Neural cell (in vitro differentiated cells): ENCODE results near the gene NUF2. TPM values are rescaled to one million over a fixed set of nuclear protein-coding genes. Genes with fewer than 3 reads are reported as not detected.
"Not testable (repeated sequence)": the region's sequence is repeated elsewhere in the genome, so short reads cannot be mapped to it uniquely, and the experiment has no call there.

Source experiments
- H2AFZ ChIP-seq: fragments of 200-600, 300-800 bp; sonication (generic), shearing (Covaris generic); 2 replicates; pipeline ENCODE4 v1.6.0; 2014; ENCODE audit warnings: low read depth, mild to moderate bottlenecking, antibody characterized with exemption, low read length, moderate library complexity
- H3F3A ChIP-seq: fragments of 200-600 bp; shearing (Covaris generic); 2 replicates; pipeline ENCODE4 v1.6.1; 2016; ENCODE audit warnings: mild to moderate bottlenecking, moderate library complexity, mixed read lengths, antibody characterized with exemption, low read length; ENCODE audit not compliant: insufficient read depth, poor library complexity, severe bottlenecking
- H3K27ac ChIP-seq: fragments of 200-600, 300-800 bp; sonication (generic), shearing (Covaris generic); 2 replicates; pipeline ENCODE4 v1.5.1; 2014; ENCODE audit warnings: mild to moderate bottlenecking, low read length, moderate library complexity
- H3K27me3 ChIP-seq: fragments of 300-800, 200-600 bp; sonication (generic), shearing (Covaris generic); 2 replicates; pipeline ENCODE4 v1.6.0; 2014; ENCODE audit warnings: mild to moderate bottlenecking, low read depth, low read length, moderate library complexity; ENCODE audit not compliant: insufficient read depth
- H3K36me3 ChIP-seq: fragments of 300-800, 200-600 bp; sonication (generic), shearing (Covaris generic); 2 replicates; pipeline ENCODE4 v1.5.1; 2014; ENCODE audit warnings: mild to moderate bottlenecking, antibody characterized with exemption, low read length, moderate library complexity; ENCODE audit not compliant: insufficient read depth
- H3K4me2 ChIP-seq: fragments of 300-800, 200-600 bp; sonication (generic), shearing (Covaris generic); 2 replicates; pipeline ENCODE4 v1.6.0; 2014; ENCODE audit warnings: mild to moderate bottlenecking, low read length
- H3K4me3 ChIP-seq: fragments of 300-800, 200-600 bp; sonication (generic), shearing (Covaris generic); 2 replicates; pipeline ENCODE4 v1.5.1; 2014; ENCODE audit warnings: mild to moderate bottlenecking, low read length, moderate library complexity
- H3K79me2 ChIP-seq: fragments of 200-600 bp; shearing (Covaris generic); replicated peaks from 2 replicates; pipeline ENCODE4 v1.6.0; 2014; ENCODE audit warnings: mild to moderate bottlenecking, low read length, moderate library complexity; ENCODE audit not compliant: insufficient read depth
- H3K9ac ChIP-seq: fragments of 300-800, 200-600 bp; sonication (generic), shearing (Covaris generic); 2 replicates; pipeline ENCODE4 v1.6.1; 2016; ENCODE audit warnings: mild to moderate bottlenecking, low read length, mixed read lengths
- H3K9me2 ChIP-seq: fragments of 200-600 bp; shearing (Covaris generic); 2 replicates; pipeline ENCODE4 v1.6.1; 2016; ENCODE audit warnings: mild to moderate bottlenecking, low read length, mixed read lengths; ENCODE audit not compliant: insufficient read depth
- H3K9me3 ChIP-seq: fragments of 200-600, 300-800 bp; sonication (generic), shearing (Covaris generic); 2 replicates; pipeline ENCODE4 v1.6.1; 2016; ENCODE audit warnings: mild to moderate bottlenecking, mixed run types, low read length, moderate library complexity, mixed read lengths
- H4K20me1 ChIP-seq: fragments of 200-600 bp; shearing (Covaris generic); 2 replicates; pipeline ENCODE4 v1.6.1; 2016; ENCODE audit warnings: mild to moderate bottlenecking, mixed run types; ENCODE audit not compliant: insufficient read depth
- EP300 ChIP-seq: fragments of 450-650 bp; conservative IDR thresholded peaks from 2 replicates; pipeline ENCODE4 v1.6.1; 2014; ENCODE audit warnings: antibody characterized with exemption, mild to moderate bottlenecking, moderate library complexity; ENCODE audit not compliant: poor library complexity, severe bottlenecking
- EZH2 ChIP-seq: fragments of 200-600, 300-800 bp; shearing (Covaris generic), sonication (generic); IDR thresholded peaks from 2 replicates; pipeline ENCODE4 v1.6.1; 2014; ENCODE audit warnings: antibody characterized with exemption, low read length, borderline replicate concordance, mild to moderate bottlenecking; ENCODE audit not compliant: insufficient read depth, poor library complexity, severe bottlenecking
- MXI1 ChIP-seq: fragments of 450-650 bp; conservative IDR thresholded peaks from 2 replicates; pipeline ENCODE4 v1.6.1; 2014; ENCODE audit warnings: antibody characterized with exemption, mild to moderate bottlenecking; ENCODE audit not compliant: poor library complexity, severe bottlenecking
- POLR2AphosphoS5 ChIP-seq: IDR thresholded peaks from 2 replicates; pipeline ENCODE4 v1.6.1; 2012
- RAD21 ChIP-seq: fragments of 450-650 bp; conservative IDR thresholded peaks from 2 replicates; pipeline ENCODE4 v1.6.1; 2014; ENCODE audit warnings: antibody characterized with exemption, mild to moderate bottlenecking, moderate library complexity
- SMC3 ChIP-seq: fragments of 450-650 bp; conservative IDR thresholded peaks from 2 replicates; pipeline ENCODE4 v1.6.1; 2014; ENCODE audit warnings: antibody characterized with exemption, mild to moderate bottlenecking, moderate library complexity; ENCODE audit not compliant: poor library complexity
- TAF1 ChIP-seq: IDR thresholded peaks from 2 replicates; pipeline ENCODE4 v1.6.1; 2012; ENCODE audit warnings: low read depth
- polyA plus RNA-seq: library from polyadenylated mRNA; depleted of rRNA; stranded (reverse); fragments of >200 nt; gene quantifications from 2 replicates; pipeline ENCODE4 v1.2.3, GENCODE V29; 2014
- TF ChIP-seq, protein P1 (sequence below): IDR thresholded peaks from 2 replicates; pipeline ENCODE4 v1.6.1; 2012; ENCODE audit warnings: borderline replicate concordance
- TF ChIP-seq, protein P2 (sequence below): fragments of 450-650 bp; IDR thresholded peaks from 2 replicates; pipeline ENCODE4 v1.5.1; 2014; ENCODE audit warnings: antibody characterized with exemption, mild to moderate bottlenecking, moderate library complexity; ENCODE audit not compliant: poor library complexity, severe bottlenecking

Gene NUF2
- polyA plus RNA-seq, 1 donor from 2014 or later, result 2.8 TPM

DNA sequence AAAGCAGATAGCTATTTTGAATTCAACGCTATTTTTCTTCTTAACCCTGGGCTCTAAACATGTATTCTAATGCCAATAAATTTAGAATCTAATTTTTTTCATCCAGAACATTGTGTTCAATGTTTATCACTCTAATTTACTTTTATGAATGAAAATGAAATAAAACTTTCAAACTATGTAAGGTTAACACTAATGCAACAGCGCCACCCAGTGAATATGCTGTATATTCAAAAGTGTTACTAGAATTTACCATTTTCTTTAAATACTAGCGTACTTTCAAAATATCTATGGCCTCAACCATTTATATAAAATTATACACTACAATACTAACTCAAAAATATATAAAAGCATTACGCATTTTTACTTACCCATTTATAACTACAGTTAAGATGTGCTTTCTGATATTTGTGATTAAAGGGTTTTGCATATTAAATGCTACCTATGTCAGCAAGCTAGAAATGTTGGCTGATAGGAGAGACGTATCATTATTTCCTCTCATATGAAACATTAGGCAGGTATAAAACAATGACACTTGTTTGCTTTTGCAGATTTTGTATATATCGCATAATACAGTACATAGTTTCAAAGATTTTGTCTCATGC, 5.9 kb upstream of the NUF2 start:
- Histone ChIP-seq H2AFZ (no peak overlapping the region), H3F3A (no peaks in the 10 kb centered on the region), H3K4me3 (no peak overlapping the region), H3K27me3 (no peaks in the 10 kb centered on the region), H3K79me2 (peaks cover 2% of the 10 kb centered on the region), H3K36me3 (no peaks in the 10 kb centered on the region), H3K9ac (no peak overlapping the region), H4K20me1 (no peaks in the 10 kb centered on the region), H3K9me2 (no peaks in the 10 kb centered on the region), H3K9me3 (no peaks in the 10 kb centered on the region), H3K27ac (no peak overlapping the region), H3K4me2 (no peak overlapping the region)
- no peak for TF ChIP-seq TAF1
- TF ChIP-seq, protein P1, sequence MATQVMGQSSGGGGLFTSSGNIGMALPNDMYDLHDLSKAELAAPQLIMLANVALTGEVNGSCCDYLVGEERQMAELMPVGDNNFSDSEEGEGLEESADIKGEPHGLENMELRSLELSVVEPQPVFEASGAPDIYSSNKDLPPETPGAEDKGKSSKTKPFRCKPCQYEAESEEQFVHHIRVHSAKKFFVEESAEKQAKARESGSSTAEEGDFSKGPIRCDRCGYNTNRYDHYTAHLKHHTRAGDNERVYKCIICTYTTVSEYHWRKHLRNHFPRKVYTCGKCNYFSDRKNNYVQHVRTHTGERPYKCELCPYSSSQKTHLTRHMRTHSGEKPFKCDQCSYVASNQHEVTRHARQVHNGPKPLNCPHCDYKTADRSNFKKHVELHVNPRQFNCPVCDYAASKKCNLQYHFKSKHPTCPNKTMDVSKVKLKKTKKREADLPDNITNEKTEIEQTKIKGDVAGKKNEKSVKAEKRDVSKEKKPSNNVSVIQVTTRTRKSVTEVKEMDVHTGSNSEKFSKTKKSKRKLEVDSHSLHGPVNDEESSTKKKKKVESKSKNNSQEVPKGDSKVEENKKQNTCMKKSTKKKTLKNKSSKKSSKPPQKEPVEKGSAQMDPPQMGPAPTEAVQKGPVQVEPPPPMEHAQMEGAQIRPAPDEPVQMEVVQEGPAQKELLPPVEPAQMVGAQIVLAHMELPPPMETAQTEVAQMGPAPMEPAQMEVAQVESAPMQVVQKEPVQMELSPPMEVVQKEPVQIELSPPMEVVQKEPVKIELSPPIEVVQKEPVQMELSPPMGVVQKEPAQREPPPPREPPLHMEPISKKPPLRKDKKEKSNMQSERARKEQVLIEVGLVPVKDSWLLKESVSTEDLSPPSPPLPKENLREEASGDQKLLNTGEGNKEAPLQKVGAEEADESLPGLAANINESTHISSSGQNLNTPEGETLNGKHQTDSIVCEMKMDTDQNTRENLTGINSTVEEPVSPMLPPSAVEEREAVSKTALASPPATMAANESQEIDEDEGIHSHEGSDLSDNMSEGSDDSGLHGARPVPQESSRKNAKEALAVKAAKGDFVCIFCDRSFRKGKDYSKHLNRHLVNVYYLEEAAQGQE, result no peak
- TF ChIP-seq, protein P2, sequence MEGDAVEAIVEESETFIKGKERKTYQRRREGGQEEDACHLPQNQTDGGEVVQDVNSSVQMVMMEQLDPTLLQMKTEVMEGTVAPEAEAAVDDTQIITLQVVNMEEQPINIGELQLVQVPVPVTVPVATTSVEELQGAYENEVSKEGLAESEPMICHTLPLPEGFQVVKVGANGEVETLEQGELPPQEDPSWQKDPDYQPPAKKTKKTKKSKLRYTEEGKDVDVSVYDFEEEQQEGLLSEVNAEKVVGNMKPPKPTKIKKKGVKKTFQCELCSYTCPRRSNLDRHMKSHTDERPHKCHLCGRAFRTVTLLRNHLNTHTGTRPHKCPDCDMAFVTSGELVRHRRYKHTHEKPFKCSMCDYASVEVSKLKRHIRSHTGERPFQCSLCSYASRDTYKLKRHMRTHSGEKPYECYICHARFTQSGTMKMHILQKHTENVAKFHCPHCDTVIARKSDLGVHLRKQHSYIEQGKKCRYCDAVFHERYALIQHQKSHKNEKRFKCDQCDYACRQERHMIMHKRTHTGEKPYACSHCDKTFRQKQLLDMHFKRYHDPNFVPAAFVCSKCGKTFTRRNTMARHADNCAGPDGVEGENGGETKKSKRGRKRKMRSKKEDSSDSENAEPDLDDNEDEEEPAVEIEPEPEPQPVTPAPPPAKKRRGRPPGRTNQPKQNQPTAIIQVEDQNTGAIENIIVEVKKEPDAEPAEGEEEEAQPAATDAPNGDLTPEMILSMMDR, result peak; percentile 84
- TF ChIP-seq SMC3, result peak; percentile 89
- no peak for TF ChIP-seq EZH2
- no peak for TF ChIP-seq EP300
- peak; percentile 88 for TF ChIP-seq RAD21
- TF ChIP-seq POLR2AphosphoS5, result no peak
- no peak for TF ChIP-seq MXI1

DNA sequence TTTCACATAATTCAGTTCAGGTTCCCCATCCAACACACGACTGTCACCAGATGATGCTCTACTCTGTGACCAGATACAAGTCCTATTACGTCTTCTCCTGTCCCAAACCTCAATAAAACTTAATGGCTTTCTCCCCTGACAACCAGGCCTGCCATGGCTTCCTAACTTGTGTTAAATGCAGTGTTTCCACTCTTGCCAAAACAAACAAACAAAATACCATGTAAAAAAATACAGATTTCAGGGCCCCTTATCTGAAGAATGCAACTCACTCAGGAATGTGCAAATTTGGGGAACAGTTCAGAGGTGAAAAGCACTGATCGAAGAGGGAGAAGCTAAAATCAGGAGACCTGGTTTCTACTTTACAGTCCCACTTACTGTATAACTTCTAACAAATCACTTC, 863 bp upstream of the NUF2 start:
- Histone ChIP-seq H3K9ac (peak overlapping the region; percentile 68), H3K27me3 (no peaks in the 10 kb centered on the region), H2AFZ (peak overlapping the region; percentile 80), H3K9me2 (no peaks in the 10 kb centered on the region), H3K79me2 (peaks cover 14% of the 10 kb centered on the region), H3K36me3 (no peaks in the 10 kb centered on the region), H4K20me1 (no peaks in the 10 kb centered on the region), H3F3A (no peaks in the 10 kb centered on the region), H3K27ac (peak overlapping the region; percentile 29), H3K9me3 (no peaks in the 10 kb centered on the region), H3K4me3 (peak overlapping the region; percentile 72), H3K4me2 (peak overlapping the region; percentile 97)
- TF ChIP-seq POLR2AphosphoS5 (no peak), RAD21 (no peak), EP300 (no peak), TAF1 (no peak), SMC3 (no peak), EZH2 (no peak), MXI1 (no peak)
- TF ChIP-seq, protein P1, result no peak
- TF ChIP-seq, protein P2, result no peak

DNA sequence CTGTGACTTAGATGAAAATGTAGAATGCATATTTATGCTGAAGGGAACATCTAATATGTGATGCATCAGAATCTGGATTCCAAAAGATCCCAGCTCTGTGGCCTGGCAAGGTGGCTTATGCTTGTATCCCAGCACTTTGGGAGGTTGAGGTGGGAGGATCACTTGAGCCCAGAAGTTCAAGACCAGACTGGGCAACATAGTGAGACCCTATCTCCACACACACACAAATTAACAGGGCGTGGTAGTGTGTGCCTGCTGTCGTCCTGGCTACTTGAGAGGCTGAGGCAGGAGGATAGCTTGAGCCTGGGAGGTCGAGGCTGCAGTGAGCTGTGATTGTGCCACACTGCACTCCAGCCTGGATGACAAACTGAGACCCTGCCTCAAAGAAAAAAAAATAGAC, 1.6 kb downstream of the NUF2 start:
- peaks cover 14% of the 10 kb centered on the region for H3K79me2 ChIP-seq
- H3K9me3 ChIP-seq, H3K9ac ChIP-seq, H3K4me2 ChIP-seq, H3K9me2 ChIP-seq, H4K20me1 ChIP-seq, H2AFZ ChIP-seq, H3K27me3 ChIP-seq, H3K36me3 ChIP-seq, H3F3A ChIP-seq, H3K27ac ChIP-seq, H3K4me3 ChIP-seq: not testable (repeated sequence)
